HG03159 (cell line): Measurements from ENCODE around the gene NRP2.

Source experiments
- ATAC-seq: cut with Tn5 transposase; IDR thresholded peaks from one replicate; pipeline ENCODE4 v1.9.1; 2021; ENCODE audit warnings: mild to moderate bottlenecking, moderate library complexity; ENCODE audit not compliant: unreplicated experiment

Gene NRP2

DNA sequence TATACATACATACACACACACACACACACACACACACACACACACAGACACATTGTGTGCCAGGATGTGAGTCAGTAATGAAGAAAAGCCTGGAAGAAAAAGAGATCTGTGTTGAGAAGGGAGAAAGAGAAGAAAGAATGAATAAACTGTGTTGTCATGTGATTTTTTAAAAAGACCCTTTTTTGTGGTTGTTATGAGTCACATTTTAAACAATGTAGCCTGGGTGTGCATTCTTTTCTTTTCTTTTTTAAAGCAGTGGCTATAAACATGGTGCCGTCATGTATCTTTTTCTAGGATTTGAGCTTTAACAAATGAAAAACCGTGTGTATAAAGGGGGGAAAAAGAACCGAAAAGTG lies 87.2 kb downstream of the NRP2 start:
- ATAC-seq, result no peak

DNA sequence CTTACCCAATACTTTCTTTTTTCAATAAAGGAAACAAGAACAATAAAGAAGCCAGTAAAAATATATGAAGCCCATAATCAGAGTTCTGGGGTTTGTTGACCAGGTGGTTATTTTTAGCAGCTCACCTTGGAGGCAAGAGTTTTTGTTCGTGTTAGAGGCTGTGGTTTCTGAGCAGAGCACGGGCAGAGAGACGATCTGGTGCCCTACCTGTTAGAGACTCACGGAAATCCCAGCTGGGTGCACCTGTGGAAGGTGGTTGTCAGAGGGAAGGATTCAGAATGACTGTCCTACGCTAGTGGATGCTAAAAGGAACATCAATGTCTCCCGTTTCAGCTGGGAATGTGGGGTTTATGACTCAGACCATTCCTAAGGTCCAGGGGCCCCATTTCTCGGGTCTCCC lies 87.6 kb downstream of the NRP2 start:
- no peak for ATAC-seq

DNA sequence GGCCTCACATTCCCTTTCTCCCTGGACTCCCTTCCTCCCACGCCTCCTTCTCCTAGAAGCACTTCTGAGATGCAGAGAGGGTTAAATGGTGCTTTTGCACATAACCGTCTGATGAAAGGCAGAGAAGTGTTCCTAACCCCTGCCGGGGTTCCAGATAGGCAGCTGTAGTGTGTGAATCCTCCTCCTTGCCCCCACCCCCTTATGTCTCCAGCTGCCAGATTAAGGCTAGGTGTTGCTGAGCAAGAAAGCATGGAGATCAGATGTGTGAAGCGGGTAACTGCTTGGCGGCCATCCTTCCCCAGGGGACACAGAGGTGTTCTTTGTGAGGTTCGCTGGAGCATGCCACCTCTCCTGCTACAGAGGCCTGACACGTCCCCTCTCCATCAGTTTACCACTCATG lies 88.3 kb downstream of the NRP2 start:
- no peak for ATAC-seq

DNA sequence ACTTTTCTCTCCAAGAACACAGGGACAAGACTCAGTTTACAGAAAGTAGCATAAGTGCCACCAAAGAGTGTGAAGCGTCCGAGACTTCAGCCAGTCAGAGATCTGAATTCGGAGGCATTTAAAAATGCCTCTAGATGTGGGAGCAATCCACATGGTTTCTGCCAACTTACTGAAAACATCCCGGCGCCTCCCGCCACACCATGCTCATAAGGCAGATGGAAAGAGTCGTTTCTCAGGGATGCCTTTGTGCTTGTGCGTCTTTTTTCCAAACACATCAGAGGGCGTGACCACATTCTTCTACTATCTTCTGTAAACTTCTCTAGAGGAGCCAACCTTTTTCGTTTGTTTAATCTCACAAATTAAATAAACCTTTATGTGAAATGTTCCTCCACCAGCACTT lies 88.7 kb downstream of the NRP2 start:
- ATAC-seq, result no peak

DNA sequence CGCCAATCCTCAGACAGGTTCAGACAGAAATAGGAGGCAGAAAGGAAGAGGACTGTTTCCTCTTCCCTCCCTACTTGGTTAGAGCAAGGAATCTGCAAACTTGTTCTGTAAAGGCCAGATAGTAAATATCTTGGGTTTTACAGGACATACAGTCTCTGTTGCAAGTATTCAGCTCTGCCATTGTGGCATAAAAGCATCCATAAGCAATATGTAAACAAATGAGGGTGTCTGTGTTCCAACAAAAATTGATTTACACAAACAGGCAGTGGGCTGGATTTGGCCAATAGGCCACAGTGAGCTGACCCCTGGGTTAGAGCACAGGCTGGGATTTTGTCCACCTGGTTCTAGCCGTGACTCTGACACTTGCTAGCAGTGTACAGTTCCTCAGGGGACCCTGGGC lies 89.4 kb downstream of the NRP2 start:
- no peak for ATAC-seq

DNA sequence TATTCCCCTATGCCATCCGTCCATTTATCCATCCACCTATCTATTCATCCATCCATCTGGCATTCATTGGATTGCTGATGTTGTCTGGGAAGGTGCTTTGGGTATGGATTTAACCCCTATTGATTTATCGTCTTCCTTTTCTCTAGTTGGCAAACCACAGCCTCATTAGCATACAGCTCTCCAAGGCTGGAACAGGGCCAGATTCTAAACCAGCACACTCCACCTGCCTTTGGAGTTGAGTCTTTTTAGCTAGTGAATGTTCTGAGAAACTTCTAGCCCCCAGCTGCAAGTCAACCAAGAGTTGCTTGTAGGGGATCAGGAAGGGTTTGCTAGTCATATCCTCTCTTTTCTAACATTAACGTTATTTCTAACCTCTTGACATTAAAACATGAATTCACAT lies 90.7 kb downstream of the NRP2 start:
- ATAC-seq, result no peak

DNA sequence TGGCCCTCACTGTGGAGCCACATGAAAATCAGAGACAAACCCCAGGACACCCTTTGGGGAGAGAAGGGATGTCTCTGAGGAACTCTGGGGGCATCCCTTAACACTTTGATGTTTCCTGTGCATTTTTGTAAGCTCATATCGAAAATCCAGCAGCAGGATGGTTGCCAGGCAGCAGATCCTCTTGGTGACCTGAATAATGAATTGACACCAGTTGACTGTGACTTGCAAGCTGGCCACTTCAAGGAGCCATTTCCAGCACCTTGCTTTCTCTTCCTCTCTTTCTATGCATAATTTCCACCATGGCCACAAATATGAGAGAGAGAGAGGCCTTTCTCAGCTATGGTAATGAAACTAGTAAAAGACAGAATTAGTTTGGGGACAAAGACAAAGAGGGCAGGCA lies 91.7 kb downstream of the NRP2 start:
- no peak for ATAC-seq

DNA sequence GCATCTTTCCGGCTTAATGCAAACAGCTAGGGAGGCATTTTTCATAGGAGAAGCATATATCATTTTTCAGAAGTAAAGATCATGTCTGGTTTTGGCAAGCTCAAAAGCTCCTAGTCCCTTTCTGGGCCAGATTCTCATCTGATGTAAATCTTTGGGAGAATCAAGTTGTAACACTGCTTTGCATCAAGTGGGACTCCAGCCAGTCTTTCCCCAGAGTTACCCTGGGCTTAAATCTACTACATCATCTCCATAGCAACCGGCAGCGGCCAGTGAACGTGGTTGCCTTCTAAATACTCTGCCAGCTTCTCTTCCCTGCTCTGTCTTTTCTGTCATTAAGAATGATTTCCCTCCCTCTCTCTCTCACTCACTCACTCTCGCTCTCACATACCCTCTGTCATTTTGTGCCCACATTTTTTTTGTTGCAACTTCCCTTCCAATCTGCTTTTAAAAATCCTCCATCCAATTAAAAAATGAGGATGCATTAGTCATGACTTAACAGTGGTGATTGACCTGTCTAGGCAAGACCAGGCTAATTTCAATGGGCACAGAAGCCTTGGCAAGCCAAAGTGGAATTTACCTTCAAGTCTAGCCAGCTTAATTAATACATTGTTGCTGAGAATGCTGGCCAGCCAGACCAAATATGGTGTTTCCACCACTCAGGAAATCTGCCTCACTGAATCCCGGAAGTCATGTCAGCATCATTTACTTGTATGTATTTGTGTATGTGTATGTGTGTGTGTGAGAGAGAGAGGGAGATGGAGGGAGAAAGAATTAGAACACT lies 93.0 kb downstream of the NRP2 start:
- no peak for ATAC-seq

DNA sequence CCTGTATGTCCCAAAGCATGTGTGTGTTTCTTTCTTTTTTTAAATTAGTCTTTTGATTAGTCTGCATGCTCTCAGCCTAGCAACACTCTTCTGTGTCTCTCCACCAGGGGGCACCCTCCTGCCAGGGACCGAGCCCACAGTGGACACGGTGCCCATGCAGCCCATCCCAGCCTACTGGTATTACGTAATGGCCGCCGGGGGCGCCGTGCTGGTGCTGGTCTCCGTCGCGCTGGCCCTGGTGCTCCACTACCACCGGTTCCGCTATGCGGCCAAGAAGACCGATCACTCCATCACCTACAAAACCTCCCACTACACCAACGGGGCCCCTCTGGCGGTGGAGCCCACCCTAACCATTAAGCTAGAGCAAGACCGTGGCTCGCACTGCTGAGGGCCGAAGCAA lies 93.8 kb downstream of the NRP2 start:
- ATAC-seq, result peak; percentile 57

DNA sequence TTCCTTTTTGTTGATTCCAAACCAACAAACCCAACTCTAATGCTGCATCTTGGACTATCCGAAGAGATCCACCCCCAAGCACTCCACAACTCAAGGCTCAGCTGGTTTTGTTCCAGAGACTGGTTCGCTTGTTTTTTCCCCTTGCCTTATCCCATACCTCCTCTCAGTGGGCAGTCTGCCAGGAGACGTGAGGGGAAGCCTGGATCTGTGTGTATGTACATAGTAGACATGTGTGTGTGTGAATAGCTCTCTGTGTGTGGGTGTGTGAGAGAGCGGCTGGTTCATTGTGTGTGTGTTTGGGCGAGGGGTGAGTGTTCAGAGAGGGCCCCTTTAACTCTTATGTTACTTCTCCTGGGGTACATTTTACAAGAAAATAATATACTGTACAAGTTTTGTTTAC lies 94.4 kb downstream of the NRP2 start:
- ATAC-seq, result no peak

DNA sequence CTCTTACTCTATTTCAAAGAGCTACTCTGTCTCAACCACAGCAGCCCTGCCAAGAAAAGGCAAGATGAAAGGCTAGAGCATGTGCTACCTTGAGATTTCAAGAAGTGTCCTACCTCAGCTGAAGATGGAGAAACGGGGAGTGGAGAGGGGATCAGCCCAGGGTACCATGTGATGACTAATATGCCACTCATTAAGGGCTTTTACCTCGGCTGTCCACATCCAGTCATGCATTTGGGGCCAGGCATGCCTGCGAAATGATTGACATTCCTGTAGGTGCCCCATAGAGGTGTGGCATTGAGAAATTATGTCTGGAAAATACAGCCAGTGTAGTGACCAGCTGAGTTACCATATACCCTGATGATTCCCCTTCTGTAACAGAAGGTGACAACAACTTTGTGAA lies 96.1 kb downstream of the NRP2 start:
- ATAC-seq, result no peak

DNA sequence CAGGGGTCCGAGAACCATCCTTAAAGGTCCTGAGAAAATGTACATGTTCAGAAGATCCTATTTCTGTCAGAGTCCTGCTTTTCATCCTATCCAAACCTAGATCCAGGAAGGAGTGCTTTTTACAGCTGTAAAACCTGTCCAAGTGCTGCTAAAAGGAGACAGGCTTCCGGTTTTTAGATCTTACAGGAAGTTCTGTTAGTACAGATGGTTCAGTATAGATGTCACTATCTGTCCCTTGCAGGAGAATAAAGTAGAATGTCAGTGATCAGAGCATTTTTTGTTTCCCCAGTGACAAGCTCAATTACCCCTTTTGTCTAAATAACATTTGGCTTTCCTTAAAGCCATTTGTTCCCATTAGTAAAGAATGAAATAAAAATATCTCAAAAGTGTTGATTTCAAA lies 98.3 kb downstream of the NRP2 start:
- ATAC-seq, result no peak

DNA sequence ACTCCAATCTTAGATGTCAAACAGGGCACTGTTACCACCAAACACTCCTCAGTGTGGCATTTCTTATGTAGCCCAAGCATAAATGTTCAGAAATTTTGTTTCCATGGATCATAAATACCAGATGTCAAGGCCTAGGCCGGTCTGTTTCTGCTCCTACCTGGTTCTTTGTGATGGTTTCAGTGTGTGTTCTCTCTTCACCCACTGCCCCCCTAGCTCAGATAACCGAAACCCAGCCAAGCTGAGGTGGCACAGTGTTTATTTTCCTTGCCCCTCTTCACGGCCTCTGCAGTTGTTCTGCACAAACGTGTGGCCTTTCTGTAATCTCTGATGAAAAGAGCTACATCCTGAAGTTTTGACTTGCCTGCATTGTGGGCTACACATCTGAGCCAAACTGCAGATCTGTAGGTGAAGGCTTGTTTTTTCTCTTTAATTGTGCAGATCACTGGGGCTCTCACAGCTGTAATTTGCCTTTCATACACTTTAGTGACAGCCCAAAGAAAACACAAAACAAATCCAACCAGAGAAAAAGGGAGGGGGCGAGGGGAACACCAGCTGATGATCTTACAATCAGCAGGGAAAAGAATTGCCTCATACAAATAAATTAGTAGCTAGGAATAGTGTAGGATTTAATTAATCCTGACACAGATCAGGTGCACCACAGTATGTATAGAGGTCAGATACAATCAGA lies 99.1 kb downstream of the NRP2 start:
- ATAC-seq, result no peak

DNA sequence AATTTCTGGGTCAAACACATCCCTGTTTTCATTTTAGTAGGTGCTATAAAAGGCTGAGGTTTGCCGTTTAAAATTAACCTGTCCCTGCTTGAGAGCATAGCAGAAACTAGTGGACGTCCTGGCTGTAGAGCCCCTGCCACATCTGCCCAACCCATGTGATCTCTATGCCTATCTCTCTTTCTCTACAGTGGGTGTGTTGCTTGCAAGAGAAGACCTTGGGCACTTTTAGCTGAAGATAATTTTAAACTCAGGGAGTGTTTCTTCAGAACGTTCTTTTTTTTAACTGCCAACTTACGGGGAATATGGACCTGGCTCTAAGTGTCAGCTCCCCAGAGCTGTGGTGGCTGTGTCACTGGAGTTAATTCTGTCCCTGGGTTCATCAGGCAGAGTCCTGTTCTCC lies 100.6 kb downstream of the NRP2 start:
- ATAC-seq, result no peak

DNA sequence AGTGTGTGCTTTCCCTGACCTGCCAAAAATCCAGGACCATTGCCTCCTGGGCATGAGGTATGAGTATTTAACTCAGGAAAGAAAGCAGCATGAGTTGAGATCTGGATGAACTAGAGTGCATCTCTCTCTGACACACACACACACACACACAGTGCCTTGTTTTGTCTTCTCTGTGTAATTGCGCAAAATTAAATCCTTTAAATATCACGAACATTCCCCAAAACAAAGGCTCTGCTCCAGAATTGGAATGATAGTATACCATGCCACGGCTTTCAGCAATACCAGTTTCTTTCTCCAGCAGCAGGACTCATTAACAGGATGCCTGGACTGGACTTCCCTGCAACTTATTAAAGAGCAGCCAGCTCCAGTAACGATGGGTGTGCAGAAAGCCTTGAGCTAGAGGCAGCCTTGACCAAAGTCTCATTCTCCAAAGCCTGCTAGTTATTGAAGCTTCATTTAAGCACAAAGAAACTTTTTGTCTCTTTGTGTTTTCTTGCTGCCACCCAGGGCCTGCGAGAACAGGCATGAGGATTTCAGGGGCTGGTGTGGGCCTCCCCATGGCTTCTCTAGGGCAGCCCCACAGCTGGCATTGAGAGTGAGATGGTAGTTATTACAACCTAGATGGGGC lies 101.7 kb downstream of the NRP2 start:
- no peak for ATAC-seq

DNA sequence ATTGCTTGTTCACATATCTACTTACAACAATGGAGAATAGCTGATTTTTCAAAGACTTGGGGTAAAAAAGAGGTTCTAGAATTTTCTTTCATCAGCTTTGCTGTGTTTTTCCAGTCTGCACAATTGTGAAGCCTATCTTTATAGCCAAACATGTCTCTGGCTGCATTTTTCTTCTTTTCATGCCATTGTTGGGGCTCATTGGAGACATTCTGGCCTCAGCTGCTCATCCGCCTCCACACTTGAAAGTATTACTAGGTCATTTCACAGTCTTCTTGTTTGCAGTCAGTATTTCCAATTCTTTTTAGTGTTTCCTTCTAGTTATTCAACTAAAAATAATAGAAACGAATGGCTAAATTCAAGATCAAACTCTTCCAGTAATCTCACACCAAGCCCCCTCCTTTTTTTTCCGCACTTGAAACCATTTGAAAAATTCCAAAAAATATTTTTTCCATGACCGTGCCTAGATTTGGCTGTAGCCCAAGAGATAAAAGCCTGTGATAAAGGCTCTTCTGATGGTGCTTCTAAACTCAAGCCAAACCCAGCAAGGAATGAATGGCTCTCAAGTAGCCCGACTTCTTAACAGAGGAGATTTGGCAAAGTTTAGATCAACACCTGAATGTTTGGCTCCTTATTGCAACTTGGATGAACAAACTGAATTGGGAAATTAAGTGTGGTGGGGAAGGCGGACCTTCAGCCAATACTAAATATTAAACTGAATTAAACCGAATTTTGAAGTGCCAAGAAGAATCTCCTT lies 103.4 kb downstream of the NRP2 start:
- ATAC-seq, result no peak

DNA sequence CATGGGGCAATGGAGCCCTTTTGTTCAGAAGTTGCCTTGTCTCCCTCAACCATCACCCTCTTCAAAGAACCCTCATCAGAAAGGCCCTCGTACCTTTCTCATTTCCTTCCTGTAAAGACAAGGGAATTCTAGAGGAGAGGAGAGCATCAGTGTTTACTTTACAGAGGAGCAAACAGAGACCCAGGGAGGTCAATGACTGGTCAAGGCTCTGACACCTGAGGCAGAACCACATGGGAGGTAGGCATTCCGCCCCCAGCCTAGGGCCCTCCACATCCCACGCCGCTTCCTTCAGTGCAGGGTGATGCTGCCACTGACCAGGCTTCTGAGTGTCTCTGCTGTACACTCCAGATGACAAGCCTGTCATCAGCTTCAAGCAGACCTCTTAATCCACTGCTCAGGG lies 104.7 kb downstream of the NRP2 start:
- no peak for ATAC-seq

DNA sequence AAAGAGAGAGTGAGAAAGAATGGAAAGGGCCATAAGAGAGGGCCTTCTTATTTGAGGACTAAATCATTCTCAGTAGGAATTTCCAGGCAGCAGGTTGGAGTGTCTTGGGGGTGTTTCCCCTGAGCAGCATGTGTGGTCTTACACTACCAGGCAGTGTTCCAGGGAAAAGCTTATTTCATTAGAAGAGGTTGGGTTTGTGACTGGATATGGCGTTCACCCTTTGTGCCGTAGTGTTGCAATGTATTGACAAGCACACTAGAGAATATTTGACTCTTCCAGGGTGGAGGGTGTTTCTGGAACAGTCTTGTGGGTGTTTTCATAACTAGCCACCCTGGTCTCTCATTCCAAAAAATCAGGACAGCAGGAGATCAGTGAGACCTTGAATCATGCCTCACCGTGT lies 105.5 kb downstream of the NRP2 start:
- no peak for ATAC-seq

DNA sequence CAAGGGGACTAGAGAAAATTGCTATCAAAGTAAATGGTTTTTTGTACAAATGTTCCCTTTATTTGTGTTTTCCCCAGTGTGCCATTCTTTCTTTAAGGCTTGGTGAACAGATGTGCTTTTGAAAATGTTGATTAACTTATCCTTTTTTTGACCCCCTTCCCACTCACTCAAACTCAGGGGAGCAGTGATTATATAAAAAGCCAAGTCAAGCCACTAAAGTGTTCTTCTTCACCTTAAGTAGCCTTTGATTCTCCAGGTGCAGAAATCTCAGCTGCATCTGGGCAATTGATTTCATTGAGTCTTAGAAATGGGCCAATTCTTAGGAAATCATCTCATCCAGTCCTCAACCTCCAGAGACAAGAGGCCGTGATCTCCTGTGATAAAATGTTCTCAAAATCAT lies 107.6 kb downstream of the NRP2 start:
- ATAC-seq, result no peak

DNA sequence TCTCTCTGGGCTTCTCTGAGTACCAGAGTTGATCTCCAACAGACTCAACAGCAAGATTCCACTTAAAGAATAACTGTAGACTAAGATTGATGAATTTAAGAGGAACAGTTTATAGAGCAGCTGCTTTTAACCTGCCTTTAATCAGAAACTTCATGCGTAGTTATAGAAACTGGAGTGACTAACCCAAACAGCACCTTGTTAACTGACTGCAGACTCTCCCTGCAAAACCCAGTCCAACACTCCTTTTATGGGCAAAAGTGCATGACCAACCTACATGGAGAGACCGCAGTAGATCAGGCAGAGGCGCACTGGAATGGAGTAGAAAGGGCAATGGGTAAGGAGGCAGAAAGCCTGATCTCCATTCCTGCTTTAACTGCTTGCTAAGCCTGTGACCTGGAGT lies 110.6 kb downstream of the NRP2 start:
- ATAC-seq, result no peak

DNA sequence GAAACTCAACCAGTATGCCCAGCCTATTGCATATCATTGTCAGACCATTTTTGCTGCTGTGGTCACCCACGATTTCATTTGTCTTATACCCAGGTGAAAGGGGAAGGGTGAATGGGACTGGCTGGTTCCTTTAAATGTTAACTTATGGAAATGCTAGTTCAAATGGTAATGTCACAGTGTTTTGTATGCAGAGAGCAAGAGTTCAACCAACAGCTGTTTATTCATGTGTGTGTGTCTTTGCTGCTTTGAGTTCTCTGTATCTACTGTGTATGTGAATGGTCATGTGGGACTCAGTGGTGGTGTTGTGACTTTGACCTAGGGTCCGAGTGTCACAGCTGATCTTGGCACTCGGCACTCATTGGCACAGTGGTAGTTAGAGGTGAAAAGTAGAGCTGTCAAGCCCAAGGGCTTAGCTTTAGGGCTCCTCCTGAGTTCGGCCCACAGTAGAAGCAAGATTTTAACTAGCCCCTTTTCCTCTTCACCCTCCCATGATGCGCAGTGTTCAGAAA lies 114.6 kb downstream of the NRP2 start:
- no peak for ATAC-seq
